GM20000 (cell line): Measurements from ENCODE around the gene UBA1.
"Not testable (repeated sequence)": the region's sequence is repeated elsewhere in the genome, so short reads cannot be mapped to it uniquely, and the experiment has no call there.

Source experiments
- DNase-seq: peaks from one replicate; pipeline ENCODE4 v3.0.0; 2012; ENCODE audit warnings: low spot score
- TF ChIP-seq, protein P1 (sequence below): IDR thresholded peaks from 2 replicates; pipeline ENCODE4 v1.5.1; 2012; ENCODE audit warnings: mild to moderate bottlenecking, control low read depth; ENCODE audit errors: extremely low read depth, missing control alignments

UBA1 gene

GRCh38 chrX:47247999-47248320 lies 54.3 kb downstream of the UBA1 start:
- TF ChIP-seq, protein P1, sequence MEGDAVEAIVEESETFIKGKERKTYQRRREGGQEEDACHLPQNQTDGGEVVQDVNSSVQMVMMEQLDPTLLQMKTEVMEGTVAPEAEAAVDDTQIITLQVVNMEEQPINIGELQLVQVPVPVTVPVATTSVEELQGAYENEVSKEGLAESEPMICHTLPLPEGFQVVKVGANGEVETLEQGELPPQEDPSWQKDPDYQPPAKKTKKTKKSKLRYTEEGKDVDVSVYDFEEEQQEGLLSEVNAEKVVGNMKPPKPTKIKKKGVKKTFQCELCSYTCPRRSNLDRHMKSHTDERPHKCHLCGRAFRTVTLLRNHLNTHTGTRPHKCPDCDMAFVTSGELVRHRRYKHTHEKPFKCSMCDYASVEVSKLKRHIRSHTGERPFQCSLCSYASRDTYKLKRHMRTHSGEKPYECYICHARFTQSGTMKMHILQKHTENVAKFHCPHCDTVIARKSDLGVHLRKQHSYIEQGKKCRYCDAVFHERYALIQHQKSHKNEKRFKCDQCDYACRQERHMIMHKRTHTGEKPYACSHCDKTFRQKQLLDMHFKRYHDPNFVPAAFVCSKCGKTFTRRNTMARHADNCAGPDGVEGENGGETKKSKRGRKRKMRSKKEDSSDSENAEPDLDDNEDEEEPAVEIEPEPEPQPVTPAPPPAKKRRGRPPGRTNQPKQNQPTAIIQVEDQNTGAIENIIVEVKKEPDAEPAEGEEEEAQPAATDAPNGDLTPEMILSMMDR: no peak
- no peak for DNase-seq

DNA sequence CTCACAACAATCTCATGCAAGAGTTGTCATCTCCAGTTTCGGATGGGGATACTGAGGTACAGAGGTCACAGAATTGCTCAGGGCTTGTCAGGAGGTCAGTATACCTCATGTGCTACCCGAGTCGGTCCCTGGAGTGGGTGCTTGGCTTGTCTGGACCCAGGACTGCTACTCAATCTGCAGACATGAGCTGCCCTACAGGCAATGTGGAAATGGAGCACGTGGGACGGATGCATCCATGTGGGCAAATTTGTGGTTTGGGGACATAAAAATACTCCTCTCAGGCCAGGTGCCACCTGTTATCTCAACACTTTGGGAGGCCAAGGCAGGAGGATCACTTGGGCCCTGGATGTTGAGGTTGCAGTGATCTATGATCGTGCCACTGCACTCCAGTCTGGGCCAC lies 54.9 kb downstream of the UBA1 start:
- DNase-seq: no peak
- TF ChIP-seq, protein P1: no peak

DNA sequence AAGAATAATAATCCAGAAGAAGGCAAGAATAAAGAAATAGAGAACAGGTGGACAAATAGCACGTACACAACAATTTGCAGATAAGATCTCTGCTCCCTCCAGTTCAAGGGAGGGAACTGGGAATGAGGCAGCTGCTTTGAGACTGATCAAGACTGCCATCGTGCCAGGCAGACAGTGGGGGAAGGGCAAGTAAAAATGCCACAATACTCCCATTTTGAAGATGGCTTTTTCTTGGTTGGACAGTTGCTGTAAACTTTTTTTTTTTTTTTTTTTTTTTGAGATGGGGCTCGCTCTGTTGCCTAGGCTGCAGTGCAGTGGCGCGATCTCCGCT lies 56.4 kb downstream of the UBA1 start:
- TF ChIP-seq, protein P1: no peak
- DNase-seq: no peak

GRCh38 chrX:47257620-47258019 lies 64.0 kb downstream of the UBA1 start:
- not testable (repeated sequence) for DNase-seq
